HL-60 (cell line): ENCODE measurements around the gene LEP.
"Not testable (repeated sequence)": the region's sequence is repeated elsewhere in the genome, so short reads cannot be mapped to it uniquely, and the experiment has no call there.

ENCODE experiments used
- DNase-seq, 2 experiments: peaks; one replicate each; pipeline ENCODE4 v3.0.0-alpha.2; 2010 to 2020; ENCODE audit warnings: low read depth in 1 of 2, low spot score in 1 of 2
- H3K27ac ChIP-seq: fragments of 250-450 bp; sonication (Bioruptor Pico); replicated peaks from 2 replicates; pipeline ENCODE4 v1.5.1; 2020; ENCODE audit warnings: mild to moderate bottlenecking, moderate library complexity
- H3K27me3 ChIP-seq: fragments of 250-450 bp; sonication (Bioruptor Pico); 2 replicates; pipeline ENCODE4 v1.5.1; 2021; ENCODE audit warnings: mild to moderate bottlenecking, moderate library complexity; ENCODE audit not compliant: insufficient read depth, poor library complexity, severe bottlenecking
- H3K4me3 ChIP-seq: replicated peaks from 2 replicates; pipeline ENCODE4 v1.5.1; 2011; ENCODE audit warnings: mild to moderate bottlenecking, control low read depth, low read length; ENCODE audit not compliant: insufficient read depth
- CTCF ChIP-seq: IDR thresholded peaks from one replicate; pipeline ENCODE4 v1.5.1; 2011; ENCODE audit warnings: low read length, control low read depth, inconsistent platforms; ENCODE audit not compliant: insufficient read depth
- GABPA ChIP-seq: IDR thresholded peaks from 2 replicates; pipeline ENCODE4 v1.6.1; 2012; ENCODE audit warnings: low read depth
- POLR2AphosphoS5 ChIP-seq: IDR thresholded peaks from 2 replicates; pipeline ENCODE4 v1.6.1; 2012; ENCODE audit warnings: low read depth
- REST ChIP-seq: IDR thresholded peaks from 2 replicates; pipeline ENCODE4 v1.6.1; 2012; ENCODE audit warnings: low read depth; ENCODE audit not compliant: insufficient replicate concordance
- SPI1 ChIP-seq: IDR thresholded peaks from 2 replicates; pipeline ENCODE4 v1.6.1; 2012; ENCODE audit warnings: low read depth, mild to moderate bottlenecking, borderline replicate concordance

The LEP gene

GRCh38 chr7:128234476-128235026, 6.5 kb upstream of the LEP start:
- Histone ChIP-seq H3K27me3 (no peaks in the 10 kb centered on the region), H3K27ac (no peak overlapping the region), H3K4me3 (no peak overlapping the region)
- peak in 1 of 2 experiments; percentile 38 for DNase-seq
- TF ChIP-seq SPI1 = no peak
- TF ChIP-seq GABPA = no peak
- no peak for TF ChIP-seq POLR2AphosphoS5
- no peak for TF ChIP-seq REST
- TF ChIP-seq CTCF = no peak

GRCh38 chr7:128235471-128235870, 5.6 kb upstream of the LEP start:
- Histone ChIP-seq H3K27ac (no peak overlapping the region), H3K4me3 (no peak overlapping the region), H3K27me3 (no peaks in the 10 kb centered on the region)
- no peak for DNase-seq
- TF ChIP-seq SPI1 (no peak), CTCF (no peak), GABPA (no peak)

GRCh38 chr7:128236924-128237586, 4.0 kb upstream of the LEP start:
- H3K27me3 ChIP-seq = no peaks in the 10 kb centered on the region
- TF ChIP-seq CTCF (no peak), POLR2AphosphoS5 (peak; percentile 59), SPI1 (no peak), GABPA (peak; percentile 51; the same call in 1 of the 2 replicates), REST (no peak)
- H3K4me3 ChIP-seq = no peak overlapping the region
- H3K27ac ChIP-seq = peak overlapping the region; percentile 76
- DNase-seq = peak; percentile 92 to 97

GRCh38 chr7:128239146-128239545, 1.9 kb upstream of the LEP start:
- H3K27me3 ChIP-seq, H3K27ac ChIP-seq, H3K4me3 ChIP-seq: not testable (repeated sequence)
- peak in 1 of 2 experiments; percentile 11 for DNase-seq
